Pons (tissue), 1 donor: ENCODE data around the gene ZFR2.
"Not testable (repeated sequence)": the region's sequence is repeated elsewhere in the genome, so short reads cannot be mapped to it uniquely, and the experiment has no call there.

Experiments
- DNase-seq: peaks from one replicate; pipeline ENCODE4 v3.0.0-alpha.2; 2016; ENCODE audit warnings: low spot score

ZFR2 gene

GRCh38 chr19:3771000-3771905, 97.6 kb downstream of the ZFR2 start:
- DNase-seq: no peak

DNA sequence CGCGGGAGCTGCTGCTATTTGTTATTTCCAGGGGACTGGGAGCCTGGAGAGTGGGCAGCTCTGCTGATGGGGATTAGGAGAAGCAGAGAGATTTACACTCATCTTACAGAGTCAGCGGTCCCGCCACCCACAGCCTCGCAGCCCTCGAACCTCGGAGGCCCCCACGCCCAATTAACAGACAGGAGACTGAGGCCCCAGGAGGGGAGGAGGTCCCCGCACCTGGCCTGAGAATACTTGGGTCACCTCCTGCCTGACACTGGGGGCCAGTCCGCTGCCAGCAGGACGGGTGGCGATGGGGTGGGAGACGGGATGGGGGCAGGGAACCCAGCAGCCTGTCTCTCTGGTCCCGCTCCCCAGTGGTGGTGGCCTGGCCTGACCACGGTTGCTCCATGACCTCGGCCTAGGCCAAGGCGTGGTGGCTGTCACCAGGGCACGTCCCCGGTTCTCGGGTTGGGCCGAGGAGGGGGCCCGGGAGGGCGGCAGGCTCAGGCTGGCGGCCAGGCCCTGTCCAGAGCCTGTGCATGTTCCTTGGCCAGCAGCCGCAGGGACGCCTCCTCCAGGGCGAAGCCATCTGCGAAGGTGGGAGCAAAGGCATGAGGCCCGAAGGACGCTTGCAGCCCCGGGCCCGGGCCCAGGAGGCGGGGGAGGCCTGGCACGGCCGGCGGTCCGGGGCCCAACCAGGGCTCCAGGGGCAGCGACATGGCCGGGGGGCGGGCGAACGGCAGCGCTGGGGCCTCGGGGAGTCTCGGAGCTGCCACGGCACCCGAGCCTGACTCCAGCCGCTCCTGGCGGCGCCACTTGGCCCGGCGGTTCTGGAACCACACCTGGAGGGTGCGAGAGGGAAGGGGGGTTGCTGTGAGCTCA, 98.5 kb downstream of the ZFR2 start:
- no peak for DNase-seq

- DNase-seq: no peak
These were observed 99.3 kb downstream of the ZFR2 start for GRCh38 chr19:3769494-3769893.

DNA sequence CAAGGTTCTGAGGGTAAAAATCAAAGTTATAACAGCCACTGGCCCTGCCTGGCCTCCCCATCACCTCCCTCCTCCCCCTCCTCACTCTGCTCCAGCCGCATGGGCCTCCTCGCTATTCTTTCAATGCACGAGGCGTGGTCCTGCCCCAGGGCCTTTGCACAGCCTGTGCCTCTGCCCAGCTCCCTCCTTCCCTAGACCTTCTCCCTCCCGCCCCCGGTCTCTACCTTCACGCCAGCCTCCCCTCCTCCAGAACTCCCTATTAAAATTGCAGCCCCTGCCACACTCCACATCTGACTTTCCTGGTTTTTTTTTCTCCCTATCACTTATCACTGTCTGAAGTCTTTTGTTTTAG, 100.1 kb downstream of the ZFR2 start:
- no peak for DNase-seq

GRCh38 chr19:3768015-3768747, 100.7 kb downstream of the ZFR2 start:
- no peak for DNase-seq

DNA sequence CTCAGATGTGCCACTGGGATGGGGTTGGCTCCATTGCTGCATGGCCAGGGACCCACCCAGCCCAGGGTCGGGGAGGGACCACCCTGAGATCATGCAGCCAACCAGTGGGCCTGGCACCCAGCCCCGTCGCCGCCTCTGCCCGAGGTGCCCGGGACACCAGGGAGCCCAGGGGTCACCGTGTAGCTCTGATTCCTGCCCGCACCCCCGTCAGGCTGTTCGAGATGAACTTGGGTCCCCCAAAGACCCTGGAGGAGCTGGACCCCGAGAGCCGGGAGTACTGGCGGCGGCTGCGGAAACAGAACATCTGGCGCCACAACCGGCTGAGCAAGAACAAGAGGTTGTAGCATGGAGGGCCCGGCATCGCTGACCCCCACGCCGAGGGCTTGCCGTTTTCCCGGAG, 101.8 kb downstream of the ZFR2 start:
- no peak for DNase-seq

- no peak for DNase-seq
These were observed 102.3 kb downstream of the ZFR2 start for GRCh38 chr19:3766520-3766919.

DNA sequence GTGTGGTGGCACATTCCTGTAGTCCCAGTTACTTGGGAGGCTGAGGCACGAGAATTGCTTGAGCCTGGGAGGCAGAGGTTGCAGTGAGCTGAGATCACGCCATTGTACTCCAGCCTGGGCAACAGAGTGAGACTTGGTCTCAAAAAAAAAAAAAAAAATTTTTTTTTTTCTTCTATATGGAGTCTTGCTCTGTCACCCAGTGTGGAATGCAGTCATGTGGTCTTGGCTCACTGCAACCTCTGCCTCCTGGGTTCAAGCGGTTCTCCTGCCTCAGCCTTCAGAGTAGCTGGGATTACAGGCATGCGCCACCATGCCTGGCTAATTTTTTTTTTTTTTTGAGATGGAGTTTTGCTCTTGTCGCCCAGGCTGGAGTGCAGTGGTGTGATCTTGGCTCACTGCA, 103.1 kb downstream of the ZFR2 start:
- DNase-seq: not testable (repeated sequence)

DNA sequence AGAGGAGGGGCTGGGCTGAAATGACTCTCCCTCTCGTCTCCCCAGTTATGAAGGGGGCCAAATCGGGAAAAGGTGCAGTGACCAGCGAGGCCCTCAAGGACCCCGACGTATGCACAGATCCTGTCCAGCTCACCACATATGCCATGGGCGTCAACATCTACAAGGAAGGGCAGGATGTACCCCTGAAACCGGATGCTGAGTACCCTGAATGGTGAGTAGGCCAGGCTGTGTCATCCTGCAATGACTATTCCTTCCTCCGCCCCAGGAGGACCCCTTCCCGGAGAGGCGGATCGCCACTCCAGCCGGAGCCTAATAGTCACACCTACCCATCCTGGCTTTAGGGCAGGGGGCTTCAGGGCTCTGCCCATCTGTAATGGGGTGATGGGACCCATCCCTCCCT, 103.7 kb downstream of the ZFR2 start:
- DNase-seq: no peak

GRCh38 chr19:3762501-3763459, 106.1 kb downstream of the ZFR2 start, which contains the start of gene MRPL54:
TSS of gene MRPL54 (plus strand) at chr19:3762682. CDS start at chr19:3762701, 19 bp downstream.
- peak; percentile 100 for DNase-seq

DNA sequence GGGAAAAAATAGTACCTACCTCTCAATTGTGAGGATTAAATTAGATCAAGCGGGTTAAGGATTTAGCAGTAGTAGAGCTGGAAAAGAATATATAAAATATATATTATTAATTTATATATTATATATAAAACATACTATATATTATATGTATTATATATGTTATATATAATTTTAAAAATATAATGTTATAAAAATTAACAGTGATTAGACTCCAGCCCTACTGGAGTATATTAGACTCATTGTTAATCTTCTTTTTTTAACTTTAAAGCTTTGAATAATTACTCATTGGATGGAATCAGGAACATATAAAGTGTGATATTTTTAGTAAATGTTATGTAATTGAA, 106.7 kb downstream of the ZFR2 start:
- no peak for DNase-seq

GRCh38 chr19:3761382-3762129, 107.3 kb downstream of the ZFR2 start, which contains the start of gene APBA3:
TSS of gene APBA3 (minus strand) at chr19:3761692. CDS start at chr19:3760264, 1,428 bp downstream.
- DNase-seq: peak; percentile 88

DNA sequence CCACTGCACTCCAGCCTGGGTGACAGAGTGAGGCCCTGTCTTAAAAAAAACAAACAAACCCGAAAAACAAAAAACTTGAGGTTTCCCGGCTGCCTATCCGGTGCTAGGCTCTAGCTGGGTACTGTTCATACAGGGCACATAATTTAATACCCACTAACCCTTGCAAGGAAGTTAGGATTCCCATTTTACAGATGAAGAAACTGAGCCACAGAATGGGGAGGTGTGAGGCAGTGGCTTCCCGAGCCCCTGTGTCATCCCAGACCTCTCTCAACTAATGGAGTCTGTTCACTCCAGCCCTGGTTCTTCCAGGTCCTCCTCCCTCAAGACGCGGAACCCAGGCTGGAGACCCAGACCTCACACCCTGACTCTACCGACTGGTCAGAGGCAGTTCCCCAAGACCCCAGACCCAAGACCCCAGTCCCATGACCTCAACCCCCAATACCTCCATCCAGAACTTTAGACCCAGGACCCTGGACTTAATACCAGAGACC, 107.9 kb downstream of the ZFR2 start:
- DNase-seq: peak; percentile 17

GRCh38 chr19:3759482-3760254, 109.2 kb downstream of the ZFR2 start:
- no peak for DNase-seq

GRCh38 chr19:3758297-3758696, 110.5 kb downstream of the ZFR2 start:
- not testable (repeated sequence) for DNase-seq

DNA sequence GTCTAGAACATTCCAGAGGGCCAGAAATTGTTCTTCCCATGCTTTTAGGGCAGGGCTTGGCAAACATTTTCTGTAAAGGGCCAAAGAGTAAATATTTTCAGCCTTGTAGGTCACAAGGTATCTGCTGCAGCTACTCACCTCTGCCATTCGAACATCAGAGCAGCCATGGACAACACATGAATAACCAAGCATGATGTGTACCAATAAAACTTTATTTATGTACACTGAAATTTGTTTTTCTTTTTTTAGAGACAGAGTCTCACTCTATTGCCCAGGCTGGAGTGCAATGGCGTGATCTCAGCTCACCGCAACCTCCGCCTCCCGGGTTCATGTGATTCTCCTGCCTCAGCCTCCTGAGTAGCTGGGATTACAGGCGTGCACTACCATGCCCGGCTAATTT, 111.1 kb downstream of the ZFR2 start:
- DNase-seq: not testable (repeated sequence)
